ENCODE data around the gene ST3GAL2.
"Not testable (repeated sequence)": the region's sequence is repeated elsewhere in the genome, so short reads cannot be mapped to it uniquely, and the experiment has no call there.

ST3GAL2 gene

GRCh38 chr16:70345840-70346239 is 93.1 kb downstream of the ST3GAL2 start:
- H3K4me3 ChIP-seq (ENCODE audit: low read length): peak overlapping the region; percentile 54
- TF ChIP-seq, protein P1, sequence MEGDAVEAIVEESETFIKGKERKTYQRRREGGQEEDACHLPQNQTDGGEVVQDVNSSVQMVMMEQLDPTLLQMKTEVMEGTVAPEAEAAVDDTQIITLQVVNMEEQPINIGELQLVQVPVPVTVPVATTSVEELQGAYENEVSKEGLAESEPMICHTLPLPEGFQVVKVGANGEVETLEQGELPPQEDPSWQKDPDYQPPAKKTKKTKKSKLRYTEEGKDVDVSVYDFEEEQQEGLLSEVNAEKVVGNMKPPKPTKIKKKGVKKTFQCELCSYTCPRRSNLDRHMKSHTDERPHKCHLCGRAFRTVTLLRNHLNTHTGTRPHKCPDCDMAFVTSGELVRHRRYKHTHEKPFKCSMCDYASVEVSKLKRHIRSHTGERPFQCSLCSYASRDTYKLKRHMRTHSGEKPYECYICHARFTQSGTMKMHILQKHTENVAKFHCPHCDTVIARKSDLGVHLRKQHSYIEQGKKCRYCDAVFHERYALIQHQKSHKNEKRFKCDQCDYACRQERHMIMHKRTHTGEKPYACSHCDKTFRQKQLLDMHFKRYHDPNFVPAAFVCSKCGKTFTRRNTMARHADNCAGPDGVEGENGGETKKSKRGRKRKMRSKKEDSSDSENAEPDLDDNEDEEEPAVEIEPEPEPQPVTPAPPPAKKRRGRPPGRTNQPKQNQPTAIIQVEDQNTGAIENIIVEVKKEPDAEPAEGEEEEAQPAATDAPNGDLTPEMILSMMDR (IDR thresholded peaks at IDR 0.05; ENCODE audit: insufficient read depth, low read depth, low read length, missing control alignments): no peak
- DNase-seq (ENCODE audit: low read depth): no peak

GRCh38 chr16:70342016-70342415 is 96.9 kb downstream of the ST3GAL2 start:
- no peak for DNase-seq (ENCODE audit: low read depth)
- no peak overlapping the region for H3K4me3 ChIP-seq (ENCODE audit: low read length)
- TF ChIP-seq, protein P1 (IDR thresholded peaks at IDR 0.05; ENCODE audit: insufficient read depth, low read depth, low read length, missing control alignments): no peak

GRCh38 chr16:70341600-70341999 is 97.3 kb downstream of the ST3GAL2 start:
- H3K4me3 ChIP-seq (ENCODE audit: low read length): no peak overlapping the region
- TF ChIP-seq, protein P1 (IDR thresholded peaks at IDR 0.05; ENCODE audit: insufficient read depth, low read depth, low read length, missing control alignments): no peak
- no peak for DNase-seq (ENCODE audit: low read depth)

DNA sequence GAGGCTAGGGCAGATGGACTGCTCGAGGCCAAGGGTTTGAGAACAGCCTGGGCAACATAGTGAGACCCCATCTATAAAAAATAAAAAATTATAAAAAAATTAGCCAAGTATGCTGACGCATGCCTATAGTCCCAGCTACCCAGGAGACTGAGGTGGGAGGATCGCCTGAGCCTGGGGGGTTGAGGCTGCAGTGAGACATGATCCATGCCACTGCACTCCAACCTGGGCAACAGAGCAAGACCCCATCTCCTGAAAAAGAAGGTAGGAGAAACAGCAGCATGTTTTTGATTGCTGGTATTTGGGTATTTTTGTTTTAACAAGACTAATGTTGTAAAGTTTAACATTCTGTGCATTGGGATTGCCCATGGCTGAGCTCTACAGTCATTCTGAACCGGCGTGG is 101.1 kb downstream of the ST3GAL2 start:
- no peak for DNase-seq (ENCODE audit: low read depth)
- TF ChIP-seq, protein P1 (IDR thresholded peaks at IDR 0.05; ENCODE audit: insufficient read depth, low read depth, low read length, missing control alignments): no peak

DNA sequence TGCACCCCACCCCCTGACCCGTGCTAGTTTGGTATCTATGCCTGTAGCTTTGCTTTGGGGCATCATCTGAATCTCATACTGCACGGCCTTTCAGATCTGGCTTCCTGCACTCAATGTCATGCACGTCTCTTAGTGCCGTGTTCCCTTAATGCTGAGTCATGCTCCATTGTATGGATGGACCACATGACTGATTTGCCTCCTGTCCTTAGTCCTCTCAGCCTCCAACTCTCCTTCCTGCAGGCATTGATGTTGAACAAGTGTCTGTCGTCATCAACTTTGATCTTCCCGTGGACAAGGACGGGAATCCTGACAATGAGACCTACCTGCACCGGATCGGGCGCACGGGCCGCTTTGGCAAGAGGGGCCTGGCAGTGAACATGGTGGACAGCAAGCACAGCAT is 106.2 kb downstream of the ST3GAL2 start:
- peak; percentile 14 for DNase-seq (ENCODE audit: low read depth)
- H3K4me3 ChIP-seq (ENCODE audit: low read length): not testable (repeated sequence)

More for the DNA sequence above, 101.1 kb downstream of the ST3GAL2 start:
- H3K4me3 ChIP-seq (ENCODE audit: low read length): no peak overlapping the region

- TF ChIP-seq, protein P1 (IDR thresholded peaks at IDR 0.05; ENCODE audit: insufficient read depth, low read depth, low read length, missing control alignments): peak; percentile 63
- peak; percentile 18 for DNase-seq (ENCODE audit: low read depth)
- no peak overlapping the region for H3K4me3 ChIP-seq (ENCODE audit: low read length)
Observed at GRCh38 chr16:70331588-70332358, 107.1 kb downstream of the ST3GAL2 start.

DNA sequence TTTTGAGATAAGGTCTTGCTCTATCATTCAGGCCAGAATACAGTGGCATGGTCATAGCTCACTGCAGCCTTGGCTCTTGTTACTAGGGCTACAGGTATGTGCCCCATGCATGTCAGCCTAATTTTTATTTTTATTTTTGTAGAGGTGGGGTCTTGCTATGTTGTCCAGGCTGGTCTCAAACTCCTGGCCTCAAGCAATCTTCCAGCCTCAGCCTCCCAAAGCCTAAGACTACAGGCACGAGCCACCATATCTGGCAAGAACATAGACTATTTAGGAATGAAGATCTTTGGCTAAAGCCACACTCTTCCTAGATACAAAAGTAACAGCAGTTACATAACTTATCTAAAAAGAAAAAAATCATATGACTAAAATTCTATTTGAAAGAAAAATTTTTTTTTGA is 107.8 kb downstream of the ST3GAL2 start:
- no peak overlapping the region for H3K4me3 ChIP-seq (ENCODE audit: low read length)
- TF ChIP-seq, protein P1 (IDR thresholded peaks at IDR 0.05; ENCODE audit: insufficient read depth, low read depth, low read length, missing control alignments): no peak
- DNase-seq (ENCODE audit: low read depth): no peak
